ENCODE measurements around the gene NR6A1. TPM values are rescaled to one million over a fixed set of nuclear protein-coding genes. Genes with fewer than 3 reads are reported as not detected.

The NR6A1 gene
- total RNA-seq, 1 experiment from 2014 or later, result 164 TPM

GRCh38 chr9:124498499-124499146 is 272.5 kb downstream of the NR6A1 start (continued):
- TF ChIP-seq, protein P1, sequence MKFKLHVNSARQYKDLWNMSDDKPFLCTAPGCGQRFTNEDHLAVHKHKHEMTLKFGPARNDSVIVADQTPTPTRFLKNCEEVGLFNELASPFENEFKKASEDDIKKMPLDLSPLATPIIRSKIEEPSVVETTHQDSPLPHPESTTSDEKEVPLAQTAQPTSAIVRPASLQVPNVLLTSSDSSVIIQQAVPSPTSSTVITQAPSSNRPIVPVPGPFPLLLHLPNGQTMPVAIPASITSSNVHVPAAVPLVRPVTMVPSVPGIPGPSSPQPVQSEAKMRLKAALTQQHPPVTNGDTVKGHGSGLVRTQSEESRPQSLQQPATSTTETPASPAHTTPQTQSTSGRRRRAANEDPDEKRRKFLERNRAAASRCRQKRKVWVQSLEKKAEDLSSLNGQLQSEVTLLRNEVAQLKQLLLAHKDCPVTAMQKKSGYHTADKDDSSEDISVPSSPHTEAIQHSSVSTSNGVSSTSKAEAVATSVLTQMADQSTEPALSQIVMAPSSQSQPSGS (CRISPR knock-in tag; IDR thresholded peaks at IDR 0.05; ENCODE audit: borderline replicate concordance, low read depth), result no peak
- TF ChIP-seq OVOL2 (CRISPR knock-in tag; IDR thresholded peaks at IDR 0.05; ENCODE audit: borderline replicate concordance) (no peak), ZNF121 (CRISPR knock-in tag; IDR thresholded peaks at IDR 0.05) (no peak), ZSCAN18 (CRISPR knock-in tag; IDR thresholded peaks at IDR 0.05) (no peak)
- TF ChIP-seq, protein P2, sequence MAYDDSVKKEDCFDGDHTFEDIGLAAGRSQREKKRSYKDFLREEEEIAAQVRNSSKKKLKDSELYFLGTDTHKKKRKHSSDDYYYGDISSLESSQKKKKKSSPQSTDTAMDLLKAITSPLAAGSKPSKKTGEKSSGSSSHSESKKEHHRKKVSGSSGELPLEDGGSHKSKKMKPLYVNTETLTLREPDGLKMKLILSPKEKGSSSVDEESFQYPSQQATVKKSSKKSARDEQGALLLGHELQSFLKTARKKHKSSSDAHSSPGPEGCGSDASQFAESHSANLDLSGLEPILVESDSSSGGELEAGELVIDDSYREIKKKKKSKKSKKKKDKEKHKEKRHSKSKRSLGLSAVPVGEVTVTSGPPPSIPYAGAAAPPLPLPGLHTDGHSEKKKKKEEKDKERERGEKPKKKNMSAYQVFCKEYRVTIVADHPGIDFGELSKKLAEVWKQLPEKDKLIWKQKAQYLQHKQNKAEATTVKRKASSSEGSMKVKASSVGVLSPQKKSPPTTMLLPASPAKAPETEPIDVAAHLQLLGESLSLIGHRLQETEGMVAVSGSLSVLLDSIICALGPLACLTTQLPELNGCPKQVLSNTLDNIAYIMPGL (CRISPR knock-in tag; IDR thresholded peaks at IDR 0.05), result no peak

GRCh38 chr9:124498040-124498439 is 273.1 kb downstream of the NR6A1 start:
- CTCF ChIA-PET, result interaction anchor here (0.9 to 1.3 kb wide), 5 partner anchors 11 to 355 kb away, joined by 3 to 5 read pairs (median 3); partner anchors contain the start of gene WDR38
- POLR2A ChIA-PET, result no interaction called here
- ATAC-seq (no peak), DNase-seq (ENCODE audit: low spot score) (no peak)
- peaks cover 3% of the 10 kb centered on the region; the same call in 1 of the 2 replicates for H3K4me1 Mint-ChIP-seq
- H3K36me3 Mint-ChIP-seq, result no peaks in the 10 kb centered on the region
- H3K4me3 Mint-ChIP-seq, result no peak overlapping the region
- H3K27me3 Mint-ChIP-seq (ENCODE audit: low read depth), result peaks cover 27% of the 10 kb centered on the region
- no peaks in the 10 kb centered on the region for H3K9me3 Mint-ChIP-seq
- TF ChIP-seq EMX1 (CRISPR knock-in tag; IDR thresholded peaks at IDR 0.05), result no peak
- no peak for TF ChIP-seq MXD4 (CRISPR knock-in tag; IDR thresholded peaks at IDR 0.05; ENCODE audit: borderline replicate concordance)
- TF ChIP-seq GABPB1 (CRISPR knock-in tag; IDR thresholded peaks at IDR 0.05), result no peak
- no peak for TF ChIP-seq SMAD3 (CRISPR knock-in tag; IDR thresholded peaks at IDR 0.05; ENCODE audit: borderline replicate concordance)
- no peak for TF ChIP-seq ATF3 (CRISPR knock-in tag; conservative IDR thresholded peaks at IDR 0.05)
- TF ChIP-seq ELF4 (CRISPR knock-in tag; IDR thresholded peaks at IDR 0.05; ENCODE audit: low read depth), result no peak
- TF ChIP-seq ZNF263 (CRISPR knock-in tag; IDR thresholded peaks at IDR 0.05; ENCODE audit: low read depth), result no peak
- TF ChIP-seq CREM (CRISPR knock-in tag; IDR thresholded peaks at IDR 0.05), result no peak
- no peak for TF ChIP-seq ZNF317 (CRISPR knock-in tag; IDR thresholded peaks at IDR 0.05; ENCODE audit: borderline replicate concordance, low read depth)
- no peak for TF ChIP-seq CREB1 (CRISPR knock-in tag; IDR thresholded peaks at IDR 0.05)
- no peak for TF ChIP-seq CTCF (IDR thresholded peaks at IDR 0.05)
- TF ChIP-seq ZNF232 (CRISPR knock-in tag; IDR thresholded peaks at IDR 0.05), result no peak
- no peak for TF ChIP-seq FOXJ3 (CRISPR knock-in tag; IDR thresholded peaks at IDR 0.05; ENCODE audit: borderline replicate concordance)
- TF ChIP-seq ZNF138 (CRISPR knock-in tag; conservative IDR thresholded peaks at IDR 0.05), result no peak
- TF ChIP-seq, protein P3, sequence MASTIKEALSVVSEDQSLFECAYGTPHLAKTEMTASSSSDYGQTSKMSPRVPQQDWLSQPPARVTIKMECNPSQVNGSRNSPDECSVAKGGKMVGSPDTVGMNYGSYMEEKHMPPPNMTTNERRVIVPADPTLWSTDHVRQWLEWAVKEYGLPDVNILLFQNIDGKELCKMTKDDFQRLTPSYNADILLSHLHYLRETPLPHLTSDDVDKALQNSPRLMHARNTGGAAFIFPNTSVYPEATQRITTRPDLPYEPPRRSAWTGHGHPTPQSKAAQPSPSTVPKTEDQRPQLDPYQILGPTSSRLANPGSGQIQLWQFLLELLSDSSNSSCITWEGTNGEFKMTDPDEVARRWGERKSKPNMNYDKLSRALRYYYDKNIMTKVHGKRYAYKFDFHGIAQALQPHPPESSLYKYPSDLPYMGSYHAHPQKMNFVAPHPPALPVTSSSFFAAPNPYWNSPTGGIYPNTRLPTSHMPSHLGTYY (CRISPR knock-in tag; IDR thresholded peaks at IDR 0.05), result no peak
- TF ChIP-seq NFATC4 (CRISPR knock-in tag; IDR thresholded peaks at IDR 0.05), result no peak
- TF ChIP-seq TEAD1 (CRISPR knock-in tag; IDR thresholded peaks at IDR 0.05), result no peak
- TF ChIP-seq PRRX2 (CRISPR knock-in tag; IDR thresholded peaks at IDR 0.05), result no peak
- H3K27ac Mint-ChIP-seq, result no peak overlapping the region

All from WTC11 (cell line).